Esophagus muscularis mucosa (tissue), 4 donors: ENCODE measurements around the gene PCA3. TPM values are rescaled to one million over a fixed set of nuclear protein-coding genes. Genes with fewer than 3 reads are reported as not detected.
A peak's percentile ranks its signal among the peaks of the same experiment; 100 is the strongest.

Experiments
- DNase-seq: peaks from one replicate; pipeline ENCODE4 v3.0.0-alpha.2; 2017; ENCODE audit errors: extremely low spot score
- H3K27ac ChIP-seq, 4 donors: fragments of 200-600 bp; sonication (generic); replicated peaks in 1 of 4; 1 replicate in 3 of 4; 2 replicates in 1 of 4; pipeline ENCODE4 v1.5.1; 2016 to 2019; ENCODE audit warnings: mild to moderate bottlenecking in 1 of 4
- H3K27me3 ChIP-seq, 4 donors: fragments of 200-600 bp; sonication (generic); one replicate each; pipeline versions ENCODE4 v1.5.1 to v1.6.0; 2016 to 2019
- H3K36me3 ChIP-seq, 4 donors: fragments of 200-600 bp; sonication (generic); one replicate each; pipeline ENCODE4 v1.5.1; 2016 to 2019
- H3K4me1 ChIP-seq, 4 donors: fragments of 200-600 bp; sonication (generic); one replicate each; pipeline ENCODE4 v1.5.1; 2016 to 2019
- H3K4me3 ChIP-seq, 4 donors: fragments of 200-600 bp; sonication (generic); 1 replicate in 2 of 4; 2 replicates in 2 of 4; pipeline ENCODE4 v1.5.1; 2016 to 2019; ENCODE audit warnings: mild to moderate bottlenecking in 4 of 4, moderate library complexity in 1 of 4
- H3K9me3 ChIP-seq, 4 donors: fragments of 200-600 bp; sonication (generic); 1 replicate in 3 of 4; 2 replicates in 1 of 4; pipeline ENCODE4 v1.5.1; 2016 to 2019
- CTCF ChIP-seq, 3 experiments: fragments of 200-600 bp in 2 of 3; fragments of 450-650 bp in 1 of 3; sonication (generic) in 2 of 3; IDR thresholded peaks; one replicate each; pipeline ENCODE4 v1.5.1; 2017 to 2019; ENCODE audit warnings: antibody characterized with exemption in 3 of 3, mild to moderate bottlenecking in 2 of 3, moderate library complexity in 1 of 3
- EP300 ChIP-seq: sonication (generic); formaldehyde crosslinking; IDR thresholded peaks from one replicate; pipeline ENCODE4 v1.6.1; 2017; ENCODE audit warnings: antibody characterized with exemption
- POLR2A ChIP-seq: fragments of 450-650 bp; IDR thresholded peaks from one replicate; pipeline ENCODE4 v1.6.1; 2017; ENCODE audit warnings: antibody characterized with exemption, moderate library complexity, mild to moderate bottlenecking, low read depth
- POLR2AphosphoS5 ChIP-seq, 2 donors: sonication (generic); formaldehyde crosslinking; IDR thresholded peaks; one replicate each; pipeline ENCODE4 v1.6.1; 2017; ENCODE audit warnings: antibody characterized with exemption in 2 of 2
- WGBS: methylation state at CpG from one replicate; pipeline ENCODE4 v1.1.5; 2018; 5-methylcytosine and 5-hydroxymethylcytosine counted together
- intact Hi-C: fragments of 100-400 bp; cut with DNase I; formaldehyde crosslinking; loops from one replicate; pipeline ENCODE4 v1.15.1; 2023
- total RNA-seq, 4 donors: library from RNA; depleted of rRNA; stranded (reverse); fragments of >200 nt; gene quantifications; one replicate each; pipeline versions ENCODE4 v1.1.0 to v1.2.1, GENCODE V29; 2016

PCA3 gene
- total RNA-seq, 4 donors from 2014 or later, result under 0.01 to 1.0 (median 0.65) TPM; not detected in 1

- DNase-seq, result no peak
- Histone ChIP-seq H3K4me1 (peaks cover 0 to 40% (median 35%) of the 10 kb centered on the region in 4 donors), H3K36me3 (peaks cover 0 to 43% (median 6%) of the 10 kb centered on the region in 4 donors), H3K27ac (peak overlapping the region in 2 of 4 donors; percentile 22 to 31), H3K9me3 (no peaks in the 10 kb centered on the region), H3K4me3 (no peak overlapping the region), H3K27me3 (no peaks in the 10 kb centered on the region)
- WGBS, result 48% methylated on average over 5 of the region's 5 CpGs
- TF ChIP-seq CTCF (IDR thresholded peaks at IDR 0.05) (no peak), EP300 (no peak), POLR2A (no peak), POLR2AphosphoS5 (IDR thresholded peaks at IDR 0.05) (no peak)
- intact Hi-C loops, result loop anchor here (5.0 kb wide), 1 partner anchor 179 kb away; no protein-coding TSS in a partner anchor
These were observed 44.4 kb downstream of the PCA3 start for GRCh38 chr9:76808636-76809035.

- H3K27ac ChIP-seq, result peak overlapping the region; percentile 20 to 93 (median 52)
- intact Hi-C loops, result no loop called here
- TF ChIP-seq EP300, result no peak
- no peak for TF ChIP-seq POLR2A
- peak; percentile 75 to 82 (median 76) for TF ChIP-seq CTCF (IDR thresholded peaks at IDR 0.05)
- TF ChIP-seq POLR2AphosphoS5 (IDR thresholded peaks at IDR 0.05), result peak in 1 of 2 donors; percentile 62
- peaks cover 0 to 43% (median 38%) of the 10 kb centered on the region in 4 donors for H3K4me1 ChIP-seq
- 30% methylated on average over 2 of the region's 2 CpGs for WGBS
- no peaks in the 10 kb centered on the region for H3K27me3 ChIP-seq
- H3K9me3 ChIP-seq, result no peaks in the 10 kb centered on the region
- no peak for DNase-seq
- peaks cover 0 to 40% (median 0%) of the 10 kb centered on the region in 4 donors for H3K36me3 ChIP-seq
- H3K4me3 ChIP-seq, result no peak overlapping the region
These were observed 46.2 kb downstream of the PCA3 start for GRCh38 chr9:76810377-76810957.

- Histone ChIP-seq H3K4me1 (peaks cover 0 to 62% (median 50%) of the 10 kb centered on the region in 4 donors), H3K27ac (peak overlapping the region in 1 of 4 donors; percentile 93), H3K9me3 (no peaks in the 10 kb centered on the region), H3K36me3 (peaks cover 0 to 30% (median 0%) of the 10 kb centered on the region in 4 donors), H3K4me3 (no peak overlapping the region), H3K27me3 (no peaks in the 10 kb centered on the region)
- TF ChIP-seq EP300 (no peak), POLR2A (no peak), CTCF (IDR thresholded peaks at IDR 0.05) (no peak), POLR2AphosphoS5 (IDR thresholded peaks at IDR 0.05) (no peak)
- 83% methylated on average over 6 of the region's 6 CpGs for WGBS
- intact Hi-C loops, result no loop called here
- no peak for DNase-seq
These were observed 48.4 kb downstream of the PCA3 start for GRCh38 chr9:76812591-76812990.

GRCh38 chr9:76817489-76817888 is 53.3 kb downstream of the PCA3 start:
- TF ChIP-seq POLR2A (no peak), EP300 (no peak), POLR2AphosphoS5 (IDR thresholded peaks at IDR 0.05) (peak in 1 of 2 donors; percentile 34), CTCF (IDR thresholded peaks at IDR 0.05) (no peak)
- intact Hi-C loops, result loop anchor here (5.0 kb wide), 1 partner anchor 90 kb away; the partner anchor contains the start of gene PRUNE2
- H3K4me1 ChIP-seq, result peaks cover 0 to 66% (median 57%) of the 10 kb centered on the region in 4 donors

More at GRCh38 chr9:76817489-76817888, 53.3 kb downstream of the PCA3 start:
- H3K4me3 ChIP-seq, result no peak overlapping the region
- WGBS, result 75% methylated on average over 1 of the region's 1 CpG
- peaks cover 0 to 19% (median 0%) of the 10 kb centered on the region in 4 donors for H3K36me3 ChIP-seq
- peak overlapping the region; percentile 78 to 93 (median 85) for H3K27ac ChIP-seq
- no peak for DNase-seq
- H3K27me3 ChIP-seq, result no peaks in the 10 kb centered on the region
- no peaks in the 10 kb centered on the region for H3K9me3 ChIP-seq
